CD14-positive monocyte (primary cell): ENCODE measurements around the gene ME1. TPM values are rescaled to one million over a fixed set of nuclear protein-coding genes. Genes with fewer than 3 reads are reported as not detected.

Experiments used
- DNase-seq, 3 donors: peaks; one replicate each; pipeline ENCODE4 v3.0.0-alpha.2; 2011 to 2022
- H2AFZ ChIP-seq: 2 replicates; pipeline ENCODE4 v1.6.0; 2012; ENCODE audit warnings: mild to moderate bottlenecking, low read depth, low read length, inconsistent platforms; ENCODE audit not compliant: insufficient read depth, poor library complexity, severe bottlenecking
- H3K27ac ChIP-seq, 2 donors: 1 replicate in 1 of 2; 2 replicates in 1 of 2; pipeline ENCODE4 v1.5.1; 2012 to 2013; ENCODE audit warnings: low read length in 2 of 2, control low read depth in 1 of 2, inconsistent platforms in 1 of 2, low read depth in 1 of 2, mild to moderate bottlenecking in 1 of 2
- H3K27me3 ChIP-seq, 2 donors: one replicate each; pipeline versions ENCODE4 v1.6.0 to v1.6.1; 2011 to 2013; ENCODE audit warnings: low read length in 2 of 2; ENCODE audit not compliant: control insufficient read depth in 2 of 2, insufficient read depth in 2 of 2
- H3K36me3 ChIP-seq, 2 donors: replicated peaks in 1 of 2; 1 replicate in 1 of 2; 2 replicates in 1 of 2; pipeline versions ENCODE4 v1.5.1 to v1.6.1; 2012 to 2013; ENCODE audit warnings: low read length in 2 of 2, control low read depth in 1 of 2, inconsistent platforms in 1 of 2, mild to moderate bottlenecking in 1 of 2; ENCODE audit not compliant: insufficient read depth in 2 of 2, control insufficient read depth in 1 of 2
- H3K4me1 ChIP-seq, 2 donors: 1 replicate in 1 of 2; 2 replicates in 1 of 2; pipeline versions ENCODE4 v1.5.1 to v1.6.1; 2012 to 2013; ENCODE audit warnings: low read length in 2 of 2, control low read depth in 1 of 2, inconsistent platforms in 1 of 2, mild to moderate bottlenecking in 1 of 2, moderate library complexity in 1 of 2; ENCODE audit not compliant: insufficient read depth in 2 of 2, control insufficient read depth in 1 of 2
- H3K4me2 ChIP-seq: replicated peaks from 2 replicates; pipeline ENCODE3; 2012; ENCODE audit warnings: low read length, moderate library complexity, mild to moderate bottlenecking; ENCODE audit not compliant: poor library complexity, severe bottlenecking; ENCODE audit errors: extremely low read depth
- H3K4me3 ChIP-seq, 3 experiments: fragments of 200-600 bp in 1 of 3; sonication (generic) in 1 of 3; replicated peaks in 1 of 3; 1 replicate in 2 of 3; 2 replicates in 1 of 3; pipeline ENCODE4 v1.5.1; 2011 to 2013; ENCODE audit warnings: low read length in 3 of 3, mild to moderate bottlenecking in 3 of 3, control low read depth in 2 of 3, low read depth in 2 of 3, inconsistent platforms in 1 of 3, moderate library complexity in 1 of 3
- H3K79me2 ChIP-seq: 2 replicates; pipeline ENCODE4 v1.6.0; 2012; ENCODE audit warnings: mild to moderate bottlenecking, control low read depth, inconsistent platforms, low read length, moderate library complexity; ENCODE audit not compliant: insufficient read depth
- H3K9ac ChIP-seq: 2 replicates; pipeline ENCODE4 v1.6.0; 2017; ENCODE audit warnings: low read length, mild to moderate bottlenecking; ENCODE audit not compliant: insufficient read depth, poor library complexity, severe bottlenecking
- H3K9me3 ChIP-seq, 2 donors: replicated peaks in 1 of 2; 1 replicate in 1 of 2; 2 replicates in 1 of 2; pipeline versions ENCODE4 v1.5.1 to v1.6.1; 2012 to 2013; ENCODE audit warnings: low read length in 2 of 2, control low read depth in 1 of 2; ENCODE audit not compliant: control insufficient read depth in 1 of 2, insufficient read depth in 1 of 2
- H4K20me1 ChIP-seq: 2 replicates; pipeline ENCODE4 v1.6.0; 2012; ENCODE audit warnings: mild to moderate bottlenecking, low read length, control low read depth, moderate library complexity; ENCODE audit not compliant: insufficient read depth
- H3K27ac Mint-ChIP-seq, 7 donors: one replicate each; pipeline ENCODE4 v1.8.0; 2020; ENCODE audit warnings: mild to moderate bottlenecking in 7 of 7, mixed read lengths in 7 of 7, moderate library complexity in 6 of 7, inconsistent platforms in 2 of 7
- H3K27me3 Mint-ChIP-seq, 3 donors: one replicate each; pipeline ENCODE4 v1.8.0; 2021 to 2022; ENCODE audit warnings: low read depth in 3 of 3, mild to moderate bottlenecking in 3 of 3, mixed read lengths in 3 of 3, moderate library complexity in 3 of 3, inconsistent platforms in 1 of 3
- H3K36me3 Mint-ChIP-seq, 2 donors: one replicate each; pipeline ENCODE4 v1.8.0; 2020; ENCODE audit warnings: mixed read lengths in 2 of 2, inconsistent platforms in 1 of 2, mild to moderate bottlenecking in 1 of 2
- H3K4me1 Mint-ChIP-seq: one replicate; pipeline ENCODE4 v1.8.0; 2020; ENCODE audit warnings: mild to moderate bottlenecking, mixed read lengths
- H3K4me3 Mint-ChIP-seq, 2 donors: one replicate each; pipeline ENCODE4 v1.8.0; 2020; ENCODE audit warnings: mild to moderate bottlenecking in 2 of 2, mixed read lengths in 2 of 2, moderate library complexity in 1 of 2
- H3K9me3 Mint-ChIP-seq, 7 donors: one replicate each; pipeline ENCODE4 v1.8.0; 2020 to 2022; ENCODE audit warnings: mixed read lengths in 7 of 7, mild to moderate bottlenecking in 6 of 7, moderate library complexity in 6 of 7, inconsistent platforms in 2 of 7
- WGBS: methylation state at CpG from one replicate; pipeline ENCODE4 v1.1.5; 2013; ENCODE audit warnings: missing lambda C conversion rate; ENCODE audit not compliant: insufficient coverage; 5-methylcytosine and 5-hydroxymethylcytosine counted together
- intact Hi-C, 2 donors: fragments of 100-400 bp; cut with micrococcal nuclease; formaldehyde crosslinking; loops; one replicate each; pipeline versions ENCODE4 v1.15.0 to v1.15.1; 2023
- polyA plus RNA-seq, 3 donors: library from polyadenylated mRNA; depleted of rRNA in 1 of 3; unstranded in 2 of 3; stranded (reverse) in 1 of 3; fragments of 300-500 nt in 2 of 3; fragments of >200 nt in 1 of 3; fragmentation: Illumina TruSeq in 2 of 3; gene quantifications; 1 replicate in 2 of 3; 2 replicates in 1 of 3; pipeline ENCODE4 v1.2.3, GENCODE V29; 2012 to 2021
- TF ChIP-seq, protein P1 (sequence below): fragments of 200-600 bp; IDR thresholded peaks from one replicate; pipeline ENCODE4 v1.8.0; 2022; ENCODE audit warnings: antibody characterized with exemption, mild to moderate bottlenecking

Gene ME1
- polyA plus RNA-seq, 3 donors: 1.3 to 4.0 (median 2.1) TPM

DNA sequence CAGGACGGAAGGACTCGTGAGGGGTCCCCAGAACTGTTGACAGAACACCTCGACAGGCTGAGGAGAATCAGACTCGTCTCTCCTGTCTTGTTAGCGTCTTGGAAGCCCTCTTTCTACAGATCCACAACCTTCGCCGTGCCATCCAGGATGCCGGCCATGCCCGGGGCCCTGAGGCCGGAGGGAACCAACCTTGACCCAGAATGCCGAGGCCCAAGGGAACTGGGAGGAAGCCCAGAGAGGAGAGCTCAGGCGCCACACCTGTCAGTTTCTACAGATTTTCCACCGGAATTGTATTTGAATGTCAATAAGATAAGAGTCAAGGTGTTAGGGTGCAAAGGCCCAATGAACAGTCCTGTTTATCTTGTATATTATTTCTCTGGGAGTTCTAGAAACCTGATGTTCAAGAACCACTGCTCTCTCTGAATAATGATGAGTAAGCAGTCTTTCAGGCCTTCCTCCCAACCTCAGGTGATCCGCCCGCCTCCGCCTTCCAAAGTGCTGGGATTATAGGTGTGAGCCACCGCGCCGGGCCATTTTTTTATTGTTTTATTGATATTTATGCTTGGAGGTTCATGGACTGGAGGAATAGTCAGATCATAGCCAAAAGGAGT, 799 bp upstream of the ME1 start:
- Histone ChIP-seq H3K27ac (no peak overlapping the region), H3K9me3 (no peaks in the 10 kb centered on the region), H3K9ac (peak overlapping the region; percentile 62), H3K4me3 (peak overlapping the region in 1 of 3 experiments; percentile 74), H2AFZ (peak overlapping the region; percentile 87), H3K36me3 (no peaks in the 10 kb centered on the region), H3K4me1 (peaks cover 31 to 51% of the 10 kb centered on the region in 2 donors), H3K4me2 (peak overlapping the region; percentile 84), H4K20me1 (no peaks in the 10 kb centered on the region), H3K79me2 (no peaks in the 10 kb centered on the region), H3K27me3 (peaks cover 15 to 22% of the 10 kb centered on the region in 2 donors)
- peaks cover 0 to 5% of the 10 kb centered on the region in 2 donors for H3K36me3 Mint-ChIP-seq
- H3K27me3 Mint-ChIP-seq: peaks cover 19 to 31% (median 20%) of the 10 kb centered on the region in 3 donors
- H3K27ac Mint-ChIP-seq: no peak overlapping the region
- TF ChIP-seq, protein P1, sequence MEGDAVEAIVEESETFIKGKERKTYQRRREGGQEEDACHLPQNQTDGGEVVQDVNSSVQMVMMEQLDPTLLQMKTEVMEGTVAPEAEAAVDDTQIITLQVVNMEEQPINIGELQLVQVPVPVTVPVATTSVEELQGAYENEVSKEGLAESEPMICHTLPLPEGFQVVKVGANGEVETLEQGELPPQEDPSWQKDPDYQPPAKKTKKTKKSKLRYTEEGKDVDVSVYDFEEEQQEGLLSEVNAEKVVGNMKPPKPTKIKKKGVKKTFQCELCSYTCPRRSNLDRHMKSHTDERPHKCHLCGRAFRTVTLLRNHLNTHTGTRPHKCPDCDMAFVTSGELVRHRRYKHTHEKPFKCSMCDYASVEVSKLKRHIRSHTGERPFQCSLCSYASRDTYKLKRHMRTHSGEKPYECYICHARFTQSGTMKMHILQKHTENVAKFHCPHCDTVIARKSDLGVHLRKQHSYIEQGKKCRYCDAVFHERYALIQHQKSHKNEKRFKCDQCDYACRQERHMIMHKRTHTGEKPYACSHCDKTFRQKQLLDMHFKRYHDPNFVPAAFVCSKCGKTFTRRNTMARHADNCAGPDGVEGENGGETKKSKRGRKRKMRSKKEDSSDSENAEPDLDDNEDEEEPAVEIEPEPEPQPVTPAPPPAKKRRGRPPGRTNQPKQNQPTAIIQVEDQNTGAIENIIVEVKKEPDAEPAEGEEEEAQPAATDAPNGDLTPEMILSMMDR: no peak
- peaks cover 35% of the 10 kb centered on the region for H3K4me1 Mint-ChIP-seq
- H3K4me3 Mint-ChIP-seq: peak overlapping the region; percentile 75 to 91
- no peak for DNase-seq
- WGBS: 92% methylated on average over 7 of the region's 19 CpGs
- intact Hi-C loops: loop anchor here (5.0 to 10.0 kb wide), 2 partner anchors 36 to 163 kb away; no protein-coding TSS in a partner anchor
- H3K9me3 Mint-ChIP-seq: peaks cover 0 to 2% (median 0%) of the 10 kb centered on the region in 7 donors

DNA sequence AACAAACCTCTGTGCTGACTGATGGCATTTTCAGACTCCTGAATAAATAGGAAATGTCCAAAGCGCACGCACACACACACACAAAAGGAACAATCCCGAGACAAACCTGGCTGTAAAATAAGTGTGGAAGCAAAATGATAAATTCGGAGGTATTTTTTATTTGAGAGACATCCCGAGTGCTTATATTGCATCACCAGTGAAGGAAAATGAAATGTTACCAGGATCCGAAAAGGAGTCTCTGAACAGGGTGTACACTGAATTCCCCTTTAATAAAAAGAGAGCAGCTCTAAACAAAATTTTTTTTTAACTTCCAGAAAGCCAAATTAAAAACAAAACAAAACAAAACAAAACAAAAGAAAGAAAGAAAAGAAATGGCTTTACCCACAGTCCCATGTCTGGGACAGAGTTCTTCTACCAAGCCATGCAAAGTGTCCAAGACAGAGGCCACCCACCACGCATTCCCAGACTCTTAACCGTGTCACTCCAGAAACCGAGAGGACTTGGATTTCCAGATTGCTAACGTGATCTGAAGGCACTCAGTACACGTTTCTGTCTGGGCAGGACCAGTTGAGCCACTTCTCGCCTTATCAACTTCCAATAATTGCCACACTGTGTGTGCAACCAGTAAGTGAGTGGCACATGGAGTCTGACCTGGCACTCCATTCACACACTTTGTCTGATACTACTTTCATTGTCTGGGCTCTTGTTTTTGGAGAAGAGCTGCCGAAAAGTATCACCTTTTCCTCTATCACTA, 817 bp downstream of the ME1 start:
- 87% methylated on average over 9 of the region's 13 CpGs for WGBS
- Histone ChIP-seq H4K20me1 (no peaks in the 10 kb centered on the region), H3K9me3 (peaks cover 4 to 5% of the 10 kb centered on the region in 2 donors), H3K27ac (peak overlapping the region in 1 of 2 donors; percentile 52), H3K27me3 (peaks cover 10 to 17% of the 10 kb centered on the region in 2 donors), H2AFZ (peak overlapping the region; percentile 87), H3K9ac (peak overlapping the region; percentile 62), H3K79me2 (no peaks in the 10 kb centered on the region), H3K4me3 (peak overlapping the region; percentile 30 to 74 (median 31)), H3K4me1 (peaks cover 27 to 43% of the 10 kb centered on the region in 2 donors), H3K4me2 (peak overlapping the region; percentile 84), H3K36me3 (no peaks in the 10 kb centered on the region)
- Mint-ChIP-seq H3K27me3 (peaks cover 16 to 31% (median 21%) of the 10 kb centered on the region in 3 donors), H3K36me3 (peaks cover 0 to 5% of the 10 kb centered on the region in 2 donors), H3K4me1 (peaks cover 30% of the 10 kb centered on the region), H3K9me3 (peaks cover 3 to 5% (median 5%) of the 10 kb centered on the region in 7 donors), H3K4me3 (peak overlapping the region; percentile 75 to 91), H3K27ac (peak overlapping the region in 3 of 7 donors; percentile 24 to 68 (median 51))
- TF ChIP-seq, protein P1: no peak
- DNase-seq: peak in 1 of 3 donors; percentile 7
- intact Hi-C loops: loop anchor here (5.0 to 10.0 kb wide), 2 partner anchors 37 to 165 kb away; no protein-coding TSS in a partner anchor
